ENCODE data around the gene SALL4.

DNA sequence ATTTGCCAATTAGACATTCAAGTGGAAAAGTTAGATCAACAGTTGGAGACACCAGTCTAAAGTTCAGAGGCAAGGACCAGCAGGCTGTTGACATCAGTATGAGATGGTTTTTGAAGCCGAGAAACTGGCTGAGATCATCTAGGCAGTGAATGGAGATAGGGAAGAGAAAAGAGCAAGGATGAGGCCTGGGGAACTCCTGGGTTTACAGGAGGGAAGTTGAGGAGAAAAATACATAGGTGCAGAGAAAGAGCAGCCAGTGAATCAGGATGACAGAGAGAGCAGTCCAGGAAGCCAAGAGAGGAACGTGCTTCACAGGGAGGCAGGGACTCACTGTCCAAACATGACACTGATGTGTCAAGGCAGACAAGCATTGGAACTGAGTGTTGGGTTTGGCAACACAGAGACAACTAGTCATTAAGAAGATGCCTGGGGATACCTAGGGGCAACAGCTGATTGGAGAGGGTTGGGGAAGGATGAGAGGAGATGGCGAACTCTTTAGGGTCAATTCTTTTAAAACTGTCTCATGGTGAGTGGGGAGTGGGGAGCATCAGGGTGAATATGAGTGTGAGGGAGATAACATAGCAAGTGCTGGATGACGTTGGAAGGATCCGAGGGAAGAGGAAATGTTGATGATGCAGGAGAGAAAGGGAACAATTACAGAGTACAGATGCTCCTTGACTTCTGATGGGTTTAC is 13.2 kb upstream of the SALL4 start:
- TF ChIP-seq POLR2A (IDR thresholded peaks at IDR 0.05) (no peak), CTCF (IDR thresholded peaks at IDR 0.05) (no peak)

Data from right lobe of liver (tissue), 4 donors.